Measurements from ENCODE around the gene LBR. TPM values are rescaled to one million over a fixed set of nuclear protein-coding genes. Genes with fewer than 3 reads are reported as not detected.

Gene LBR
- total RNA-seq, 1 donor from 2014 or later = 41.5 TPM

DNA sequence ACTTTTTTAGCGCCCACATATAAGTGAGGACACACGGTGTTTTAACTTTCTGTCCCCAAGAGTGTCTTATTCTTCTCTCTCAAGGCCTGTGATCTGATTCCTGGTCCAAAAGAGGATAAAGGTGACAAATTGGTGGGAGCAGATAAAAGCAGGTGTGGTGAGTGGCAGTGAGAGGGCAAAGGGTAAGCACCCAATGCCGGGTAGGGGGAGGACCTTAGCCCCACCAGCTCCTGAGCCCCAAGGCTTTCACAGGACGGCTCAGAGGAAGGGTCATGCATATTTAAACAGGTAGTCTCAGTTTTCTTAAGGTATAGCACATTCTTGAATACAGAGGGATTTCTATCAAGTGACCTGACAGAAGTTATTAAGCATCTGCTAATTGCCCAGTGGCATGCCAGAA is 19.6 kb downstream of the LBR start:
- peaks cover 0 to 56% of the 10 kb centered on the region in 2 donors for H3K36me3 ChIP-seq
- no peak for DNase-seq (ENCODE audit: extremely low spot score in 2 of 2)
- no peaks in the 10 kb centered on the region for H3K9me3 ChIP-seq
- TF ChIP-seq POLR2AphosphoS5 (IDR thresholded peaks at IDR 0.05; ENCODE audit: insufficient read depth in 1 of 2, low read depth in 1 of 2) (no peak), POLR2A (IDR thresholded peaks at IDR 0.05) (no peak)
- TF ChIP-seq, protein P1, sequence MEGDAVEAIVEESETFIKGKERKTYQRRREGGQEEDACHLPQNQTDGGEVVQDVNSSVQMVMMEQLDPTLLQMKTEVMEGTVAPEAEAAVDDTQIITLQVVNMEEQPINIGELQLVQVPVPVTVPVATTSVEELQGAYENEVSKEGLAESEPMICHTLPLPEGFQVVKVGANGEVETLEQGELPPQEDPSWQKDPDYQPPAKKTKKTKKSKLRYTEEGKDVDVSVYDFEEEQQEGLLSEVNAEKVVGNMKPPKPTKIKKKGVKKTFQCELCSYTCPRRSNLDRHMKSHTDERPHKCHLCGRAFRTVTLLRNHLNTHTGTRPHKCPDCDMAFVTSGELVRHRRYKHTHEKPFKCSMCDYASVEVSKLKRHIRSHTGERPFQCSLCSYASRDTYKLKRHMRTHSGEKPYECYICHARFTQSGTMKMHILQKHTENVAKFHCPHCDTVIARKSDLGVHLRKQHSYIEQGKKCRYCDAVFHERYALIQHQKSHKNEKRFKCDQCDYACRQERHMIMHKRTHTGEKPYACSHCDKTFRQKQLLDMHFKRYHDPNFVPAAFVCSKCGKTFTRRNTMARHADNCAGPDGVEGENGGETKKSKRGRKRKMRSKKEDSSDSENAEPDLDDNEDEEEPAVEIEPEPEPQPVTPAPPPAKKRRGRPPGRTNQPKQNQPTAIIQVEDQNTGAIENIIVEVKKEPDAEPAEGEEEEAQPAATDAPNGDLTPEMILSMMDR (IDR thresholded peaks at IDR 0.05) = no peak
- no peaks in the 10 kb centered on the region for H3K27me3 ChIP-seq
- intact Hi-C loops (cut with DNase I) = no loop called here
- no peak overlapping the region for H3K4me3 ChIP-seq
- no peak overlapping the region for H3K27ac ChIP-seq
- H3K4me1 ChIP-seq = no peaks in the 10 kb centered on the region

DNA sequence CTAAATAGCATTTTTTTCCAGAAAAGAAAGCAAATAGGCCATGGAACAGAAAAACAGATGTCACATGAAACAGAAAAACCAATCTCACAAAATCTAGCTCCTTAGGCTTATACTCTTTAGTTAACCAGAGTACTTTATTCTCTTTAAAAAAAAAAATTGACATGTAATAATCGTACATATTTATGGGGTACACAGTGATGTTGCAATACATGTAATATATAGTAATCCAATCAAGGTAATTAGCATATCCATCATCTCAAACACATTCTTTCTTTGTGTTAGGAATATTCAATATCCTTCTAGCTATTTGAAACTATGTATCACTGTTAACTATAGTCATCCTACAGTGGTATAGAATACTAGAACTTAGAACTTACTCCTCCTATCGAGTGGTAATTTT is 20.1 kb downstream of the LBR start:
- H3K4me1 ChIP-seq = no peaks in the 10 kb centered on the region
- TF ChIP-seq POLR2A (IDR thresholded peaks at IDR 0.05) = no peak
- H3K27me3 ChIP-seq = no peaks in the 10 kb centered on the region
- no peak overlapping the region for H3K4me3 ChIP-seq
- H3K27ac ChIP-seq = no peak overlapping the region
- no peak for DNase-seq (ENCODE audit: extremely low spot score in 2 of 2)
- H3K9me3 ChIP-seq = no peaks in the 10 kb centered on the region
- H3K36me3 ChIP-seq = peaks cover 0 to 56% of the 10 kb centered on the region in 2 donors
- intact Hi-C loops (cut with DNase I) = no loop called here

DNA sequence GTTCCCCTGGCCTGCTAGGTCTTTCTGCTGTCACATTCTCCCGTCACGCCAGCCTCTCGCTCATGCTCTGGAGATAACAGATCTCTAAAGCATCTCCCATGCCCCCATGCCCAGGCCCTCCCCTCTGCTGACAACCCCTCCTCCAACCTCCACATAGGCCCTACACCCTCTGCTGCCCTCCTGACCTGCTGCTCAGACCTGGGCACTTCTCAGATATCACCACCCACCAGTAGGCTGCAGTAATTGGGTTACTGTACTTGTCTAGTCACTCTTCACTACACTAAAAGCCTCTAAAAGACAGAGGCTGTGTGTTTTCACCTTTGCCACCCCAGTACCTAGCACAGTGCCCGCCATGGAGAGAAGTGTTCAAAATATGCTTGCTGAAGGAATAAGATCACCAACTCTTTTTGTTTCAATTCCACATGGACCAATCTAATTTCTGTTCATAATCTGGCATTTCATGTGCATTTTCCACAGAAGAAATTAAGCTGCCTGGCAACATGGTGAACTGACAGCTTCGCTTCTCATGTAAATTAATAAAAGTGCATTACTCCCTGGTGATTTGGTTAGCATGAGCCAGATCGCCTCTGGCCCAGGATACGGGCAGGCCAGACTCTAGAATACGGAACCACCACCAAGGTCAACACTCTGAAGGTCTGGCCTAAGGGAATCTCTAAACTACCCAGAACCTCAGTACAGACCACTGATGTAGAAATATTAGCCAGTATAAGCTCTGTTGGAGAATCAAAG is 20.7 kb downstream of the LBR start:
- H3K4me3 ChIP-seq = no peak overlapping the region
- peaks cover 0 to 54% of the 10 kb centered on the region in 2 donors for H3K36me3 ChIP-seq
- TF ChIP-seq POLR2A (IDR thresholded peaks at IDR 0.05) (no peak), POLR2AphosphoS5 (IDR thresholded peaks at IDR 0.05; ENCODE audit: insufficient read depth in 1 of 2, low read depth in 1 of 2) (no peak)
- TF ChIP-seq, protein P1 (IDR thresholded peaks at IDR 0.05) = no peak
- DNase-seq (ENCODE audit: extremely low spot score in 2 of 2) = no peak
- intact Hi-C loops (cut with DNase I) = no loop called here
- H3K27me3 ChIP-seq = no peaks in the 10 kb centered on the region
- H3K27ac ChIP-seq = no peak overlapping the region
- no peaks in the 10 kb centered on the region for H3K4me1 ChIP-seq
- no peaks in the 10 kb centered on the region for H3K9me3 ChIP-seq

DNA sequence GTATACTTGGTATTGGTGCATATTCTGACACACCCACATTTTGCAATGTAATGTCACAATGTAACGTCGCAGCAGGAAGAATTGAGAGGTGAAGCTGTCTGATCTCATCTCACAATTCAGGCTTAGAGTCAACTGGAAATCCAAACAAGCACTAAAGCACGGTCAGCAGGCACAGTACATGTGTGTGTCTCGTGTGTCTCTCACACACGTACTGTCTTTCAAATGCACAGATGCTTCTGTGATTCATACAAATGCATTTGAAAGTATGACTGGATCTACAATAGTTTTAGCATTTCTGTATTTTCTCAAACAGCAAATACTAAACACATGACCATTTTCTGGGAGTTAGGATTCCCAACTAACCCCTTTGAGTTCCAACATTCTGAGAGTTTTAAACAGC is 26.9 kb downstream of the LBR start:
- H3K4me3 ChIP-seq = no peak overlapping the region
- no peaks in the 10 kb centered on the region for H3K27me3 ChIP-seq
- no peaks in the 10 kb centered on the region for H3K4me1 ChIP-seq
- intact Hi-C loops (cut with DNase I) = no loop called here
- no peak for TF ChIP-seq POLR2AphosphoS5 (IDR thresholded peaks at IDR 0.05; ENCODE audit: insufficient read depth in 1 of 2, low read depth in 1 of 2)
- TF ChIP-seq, protein P1 (IDR thresholded peaks at IDR 0.05) = no peak
- TF ChIP-seq POLR2A (IDR thresholded peaks at IDR 0.05) = no peak
- H3K36me3 ChIP-seq = peaks cover 0 to 41% of the 10 kb centered on the region in 2 donors
- no peak for DNase-seq (ENCODE audit: extremely low spot score in 2 of 2)
- no peak overlapping the region for H3K27ac ChIP-seq
- H3K9me3 ChIP-seq = no peaks in the 10 kb centered on the region

DNA sequence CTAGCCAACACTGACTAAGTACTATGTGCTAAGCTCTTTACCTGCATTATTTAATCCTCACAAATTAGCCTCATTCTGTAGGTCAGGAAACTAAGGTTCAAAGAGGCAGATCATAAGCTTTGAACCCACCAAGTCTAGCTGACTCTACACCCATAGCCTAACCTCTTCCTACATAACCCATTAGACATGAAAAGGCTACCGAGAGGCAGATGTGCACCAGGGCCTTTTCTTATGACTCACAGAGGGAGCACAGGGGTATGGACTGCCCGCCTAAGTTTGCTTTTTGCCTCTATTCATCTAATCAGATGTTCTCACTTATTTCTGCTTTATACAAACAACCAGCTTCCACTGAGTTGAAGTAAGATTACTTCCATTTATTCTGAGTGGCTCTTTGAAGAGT is 31.5 kb downstream of the LBR start:
- peaks cover 0 to 16% of the 10 kb centered on the region in 2 donors for H3K36me3 ChIP-seq

More for the DNA sequence above, 31.5 kb downstream of the LBR start:
- intact Hi-C loops (cut with DNase I) = no loop called here
- Histone ChIP-seq H3K4me1 (no peaks in the 10 kb centered on the region), H3K9me3 (no peaks in the 10 kb centered on the region), H3K27ac (no peak overlapping the region), H3K4me3 (no peak overlapping the region), H3K27me3 (no peaks in the 10 kb centered on the region)
- TF ChIP-seq POLR2AphosphoS5 (IDR thresholded peaks at IDR 0.05; ENCODE audit: insufficient read depth in 1 of 2, low read depth in 1 of 2) = no peak
- no peak for TF ChIP-seq POLR2A (IDR thresholded peaks at IDR 0.05)
- TF ChIP-seq, protein P1 (IDR thresholded peaks at IDR 0.05) = no peak
- no peak for DNase-seq (ENCODE audit: extremely low spot score in 2 of 2)
